HG02798 (cell line): Measurements from ENCODE around the gene DIO3.

Experiments used
- ATAC-seq: cut with Tn5 transposase; IDR thresholded peaks from one replicate; pipeline ENCODE4 v1.9.1; 2021; ENCODE audit warnings: mild to moderate bottlenecking; ENCODE audit not compliant: unreplicated experiment, poor library complexity

DIO3 gene

DNA sequence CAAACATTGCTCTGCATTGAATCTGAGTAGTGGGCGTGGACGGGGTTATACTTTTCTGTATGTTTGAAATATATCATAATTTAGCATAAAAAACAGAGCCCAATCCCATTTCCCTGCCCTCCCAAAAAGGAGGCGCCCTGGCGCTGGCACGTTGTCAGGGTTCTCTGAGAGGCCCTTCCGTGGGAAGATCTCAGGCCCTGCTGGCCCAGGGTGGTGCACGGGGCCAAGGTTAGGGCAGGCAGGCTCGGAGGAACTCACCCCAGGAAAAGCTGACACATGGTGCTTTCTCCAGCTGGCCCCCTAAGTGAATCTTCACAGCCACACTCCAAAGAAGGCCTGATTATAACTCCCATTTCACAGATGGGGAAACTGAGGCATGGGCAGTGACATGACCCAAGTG lies 17.2 kb downstream of the DIO3 start:
- ATAC-seq, result no peak

- no peak for ATAC-seq
These were observed 18.2 kb downstream of the DIO3 start for GRCh38 chr14:101579372-101580080.

DNA sequence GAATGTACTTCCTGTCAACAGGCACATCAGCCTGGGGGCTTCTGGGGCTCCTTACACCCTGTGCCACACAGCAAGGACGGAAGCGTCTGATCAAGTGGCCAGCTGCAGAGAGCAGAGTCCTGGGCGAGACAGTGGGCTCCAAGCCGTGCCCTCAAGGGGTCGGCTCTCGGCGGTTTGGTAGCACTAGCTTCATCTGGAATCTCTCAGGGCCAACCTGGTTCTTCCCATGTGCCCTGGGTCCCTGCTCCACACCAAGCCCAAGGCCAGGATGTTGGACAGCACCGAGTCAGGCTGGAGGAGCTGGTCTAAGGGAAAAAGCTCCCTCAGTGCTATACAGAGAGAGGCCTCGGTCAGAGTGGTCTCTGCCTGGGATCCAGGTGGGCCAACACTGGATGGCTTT lies 20.5 kb downstream of the DIO3 start:
- ATAC-seq, result no peak

- no peak for ATAC-seq
These were observed 21.0 kb downstream of the DIO3 start for GRCh38 chr14:101582294-101582693.

DNA sequence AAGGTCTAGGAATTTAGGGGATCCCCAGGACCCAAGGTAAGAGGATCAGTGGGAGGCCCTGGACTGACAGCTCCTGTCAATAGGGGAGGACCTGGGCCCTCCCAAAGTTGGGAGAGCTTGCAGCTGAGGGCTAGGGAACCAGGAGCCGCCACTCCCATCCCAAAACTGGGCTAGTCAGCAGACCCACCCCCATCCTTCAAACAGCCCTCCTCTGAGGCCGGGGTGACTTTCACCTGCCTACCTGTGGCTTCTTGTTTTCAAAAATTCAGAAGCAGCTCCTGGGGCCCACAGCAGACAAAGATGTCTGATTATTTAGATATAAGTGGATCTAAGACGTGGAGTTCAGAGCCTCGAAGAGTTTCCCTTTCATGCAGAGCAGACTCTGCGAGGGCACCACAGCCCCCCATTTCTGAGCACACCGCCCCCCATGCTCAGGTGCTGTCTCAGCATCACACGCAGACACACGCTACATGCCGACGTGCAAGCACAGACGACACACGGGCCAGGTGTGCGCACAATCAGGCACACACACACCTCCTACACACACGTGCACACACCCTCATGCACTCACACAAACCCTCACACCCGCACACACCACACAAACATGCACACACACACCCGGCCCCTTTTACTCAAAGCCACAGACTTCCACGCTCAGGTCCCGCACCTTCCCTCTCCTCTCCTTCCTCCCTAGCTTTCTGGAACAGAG lies 21.9 kb downstream of the DIO3 start:
- ATAC-seq, result no peak

DNA sequence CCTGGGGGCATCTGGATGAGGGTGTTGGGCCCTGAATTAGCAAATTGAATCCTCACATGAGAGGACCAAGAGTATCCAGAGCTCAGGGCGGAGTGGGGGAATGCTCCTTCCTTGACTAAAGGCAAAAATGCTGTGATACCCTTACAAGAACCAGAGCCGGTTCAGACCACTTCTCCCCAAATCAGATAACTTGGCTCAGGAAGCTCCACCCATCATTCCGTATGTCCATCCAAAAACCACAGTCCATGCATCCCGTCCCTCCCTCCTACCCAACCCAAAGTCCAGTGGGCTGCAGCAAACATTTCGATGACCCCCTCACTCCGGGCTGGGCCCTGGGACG lies 22.4 kb downstream of the DIO3 start:
- no peak for ATAC-seq

DNA sequence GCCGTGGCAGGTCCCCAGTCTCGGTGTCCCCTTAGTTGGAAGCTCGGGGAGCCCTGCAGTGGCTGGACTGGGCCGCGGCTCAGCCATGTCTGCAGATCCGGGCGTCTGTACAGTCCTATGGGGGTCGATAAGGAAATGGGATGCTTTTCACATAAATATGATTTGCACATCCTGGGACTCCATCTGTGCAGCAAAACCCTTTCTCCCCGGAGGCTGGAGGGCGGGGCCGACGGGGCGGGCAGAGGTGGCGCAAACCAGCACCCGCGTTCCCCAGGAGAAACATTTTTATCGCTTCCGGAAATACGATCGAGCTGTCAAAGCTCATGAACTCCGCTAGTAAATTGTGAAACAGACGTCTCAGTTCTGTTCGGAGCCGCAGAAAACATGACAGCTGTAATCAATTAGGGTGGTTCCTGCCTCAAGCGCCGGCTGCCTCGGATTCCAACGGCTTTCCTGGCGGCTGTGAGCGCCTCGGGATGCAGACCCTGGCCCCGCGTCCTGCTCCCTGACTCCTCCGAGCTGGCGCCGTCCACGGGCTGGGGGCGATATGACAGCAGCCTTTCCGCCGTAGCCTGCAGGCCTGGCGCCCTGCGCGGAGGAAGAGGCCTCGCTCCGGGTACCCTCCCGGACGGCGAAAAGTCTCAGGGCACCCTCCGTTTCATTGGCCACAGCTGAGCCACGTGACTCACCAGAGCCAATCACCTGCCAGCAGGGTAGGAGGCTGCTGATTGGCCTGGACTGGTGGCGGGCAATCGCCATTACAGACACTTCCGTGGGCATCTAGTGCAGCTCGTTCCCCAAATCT lies 23.0 kb downstream of the DIO3 start:
- no peak for ATAC-seq

GRCh38 chr14:101585211-101585610 lies 23.9 kb downstream of the DIO3 start:
- ATAC-seq, result no peak

DNA sequence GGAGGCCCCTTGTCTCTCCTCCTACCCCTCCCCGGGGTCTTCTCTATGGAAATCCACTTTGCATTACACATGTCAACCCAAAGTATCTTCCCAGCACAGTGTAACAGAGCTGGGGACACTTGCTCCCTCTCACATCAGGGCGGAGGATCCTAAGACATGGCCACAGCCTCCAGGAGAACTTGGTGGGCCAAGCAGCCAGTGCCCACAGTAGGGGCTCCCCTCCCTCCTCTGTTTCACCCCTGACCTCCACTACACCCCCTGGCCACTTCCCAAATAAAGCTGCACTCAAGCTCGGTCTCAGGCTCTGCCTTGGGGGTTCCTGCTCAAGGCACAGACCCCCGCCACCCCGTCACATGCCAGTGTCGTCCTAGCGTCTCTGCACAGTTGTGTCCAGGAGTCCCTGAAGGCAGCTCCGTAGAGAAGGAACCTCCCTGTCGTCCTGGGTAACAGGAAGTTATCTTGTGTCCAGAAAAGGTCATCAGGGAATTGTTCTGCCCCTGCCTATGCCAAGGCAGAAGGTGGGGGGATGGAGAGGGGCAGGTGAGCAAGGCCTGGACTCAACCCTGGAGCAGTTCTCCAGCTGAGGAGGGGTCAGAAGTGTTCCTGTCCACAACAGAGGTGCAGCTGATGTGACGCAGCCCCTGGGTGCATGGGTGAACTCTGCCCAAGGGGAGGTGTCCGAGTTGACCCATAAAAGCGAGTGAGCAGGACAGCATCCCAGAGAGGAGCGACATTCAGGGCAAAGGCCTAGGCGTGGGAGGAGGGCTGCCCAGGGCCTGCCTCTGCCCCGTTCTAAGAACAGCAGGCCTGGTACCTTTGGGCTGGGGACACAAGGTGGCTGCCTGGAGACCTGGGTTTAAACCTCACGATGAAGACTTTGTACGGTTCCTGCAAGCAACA lies 25.5 kb downstream of the DIO3 start:
- ATAC-seq, result no peak

GRCh38 chr14:101587441-101587911 lies 26.2 kb downstream of the DIO3 start:
- no peak for ATAC-seq

DNA sequence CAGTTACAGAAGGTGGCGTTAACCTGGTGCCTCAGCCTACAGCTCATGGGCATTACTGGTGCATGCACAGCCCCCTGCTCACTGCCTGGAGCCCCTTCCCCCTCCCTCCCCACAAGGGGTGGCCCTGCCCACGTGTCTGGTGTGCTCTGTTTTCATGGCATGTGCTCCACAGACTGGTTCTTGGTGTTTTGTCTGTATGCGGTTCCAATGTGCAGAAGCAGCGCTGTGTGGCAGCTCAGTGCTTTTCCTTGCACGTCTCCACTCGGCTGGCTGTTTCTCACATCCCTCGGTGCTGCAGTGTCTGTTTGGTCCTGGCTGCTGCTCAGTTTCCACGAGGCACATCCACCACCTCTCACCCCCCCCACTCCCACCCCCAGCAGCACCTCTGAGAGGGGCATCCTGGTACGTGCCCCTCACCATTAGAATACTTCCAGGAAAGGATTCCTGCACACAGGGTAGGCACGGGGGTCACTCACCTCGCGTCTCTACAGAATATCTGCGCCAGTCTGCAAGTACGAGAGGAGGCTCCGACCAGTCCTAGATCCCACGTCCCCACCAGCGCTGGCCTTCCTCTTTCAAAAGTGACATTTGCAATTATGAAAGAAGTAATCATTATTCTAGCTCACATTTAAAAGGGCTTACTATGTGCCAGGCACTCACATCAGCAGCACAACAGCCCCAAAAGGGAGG lies 27.1 kb downstream of the DIO3 start:
- no peak for ATAC-seq

GRCh38 chr14:101588990-101589389 lies 27.7 kb downstream of the DIO3 start:
- ATAC-seq, result no peak

- ATAC-seq, result no peak
These were observed 28.3 kb downstream of the DIO3 start for GRCh38 chr14:101589486-101590015.

DNA sequence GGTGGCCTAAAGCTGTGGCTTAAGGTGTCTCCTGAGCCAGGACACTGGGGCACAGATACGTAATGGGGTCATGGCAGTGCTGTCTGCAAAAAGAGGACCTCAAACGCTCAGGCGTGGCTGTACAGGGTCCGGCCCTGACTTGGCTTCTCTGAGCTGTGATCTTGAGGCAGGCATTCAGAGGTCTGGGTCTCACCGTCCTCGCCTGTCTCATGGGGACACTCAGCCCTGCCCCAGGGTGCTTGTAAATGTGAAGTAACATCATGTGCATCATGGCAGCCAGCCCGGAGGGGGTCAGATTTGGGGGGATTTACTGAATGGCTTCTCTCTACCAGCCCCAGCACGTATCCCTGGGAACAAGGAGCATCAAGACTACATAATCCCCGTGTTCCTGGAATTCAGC lies 28.8 kb downstream of the DIO3 start:
- ATAC-seq, result no peak

DNA sequence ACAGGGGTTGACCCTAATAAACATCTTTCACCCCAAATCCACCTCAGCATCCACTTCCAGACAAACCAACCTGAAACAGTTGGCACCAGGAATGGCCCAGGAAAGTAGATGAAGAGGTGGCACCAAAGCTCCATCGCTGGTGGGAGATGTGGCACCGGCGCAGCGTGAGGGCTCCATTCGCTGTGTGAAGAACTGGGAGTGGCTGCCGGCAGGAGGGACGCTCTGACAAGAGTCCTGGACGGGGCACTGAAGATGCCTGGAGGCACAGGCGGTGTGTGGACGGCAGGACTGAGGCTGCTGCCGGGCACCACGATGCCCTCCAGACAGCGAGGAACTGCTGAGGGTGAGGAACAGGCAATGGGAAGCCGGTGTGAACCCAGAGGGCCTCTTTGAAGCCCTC lies 29.3 kb downstream of the DIO3 start:
- no peak for ATAC-seq

DNA sequence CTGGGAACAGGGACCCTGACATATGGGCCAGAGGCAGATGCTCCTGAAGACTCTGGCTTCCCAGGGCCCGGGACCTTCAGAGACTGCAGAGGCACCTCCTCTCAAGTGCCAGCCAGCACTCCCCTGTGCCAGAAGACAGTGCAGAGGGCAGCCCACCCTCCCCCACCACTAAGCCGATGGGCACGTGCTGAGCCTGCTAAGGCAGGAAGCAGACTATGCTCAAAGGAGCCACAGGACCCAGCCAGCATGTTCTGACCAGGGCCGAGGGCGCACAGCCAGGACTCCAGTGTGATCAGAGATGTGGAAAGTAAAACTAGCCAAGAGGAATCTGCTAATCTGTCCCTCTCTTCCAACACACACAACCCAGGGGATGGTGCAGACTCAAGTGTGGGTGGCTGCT lies 29.8 kb downstream of the DIO3 start:
- ATAC-seq, result no peak

DNA sequence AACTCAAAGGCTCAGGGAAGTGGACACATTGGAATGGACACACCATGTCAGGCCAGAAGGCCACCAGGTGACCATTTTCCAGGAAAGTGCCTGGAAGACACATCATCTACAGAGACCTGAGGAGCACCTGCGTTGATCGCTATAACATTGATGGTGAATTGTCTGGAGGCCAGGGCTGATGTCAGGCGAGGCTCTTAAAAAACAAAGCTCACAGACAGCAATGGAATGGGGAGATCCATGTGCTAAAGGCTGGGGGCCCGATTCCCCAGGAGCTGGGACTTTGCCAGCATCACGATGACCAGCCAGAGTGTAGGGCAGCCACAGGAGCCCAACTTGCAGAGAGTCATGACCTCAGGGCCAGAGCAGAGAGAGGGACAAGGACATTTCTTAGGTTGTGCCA lies 30.3 kb downstream of the DIO3 start:
- ATAC-seq, result no peak

DNA sequence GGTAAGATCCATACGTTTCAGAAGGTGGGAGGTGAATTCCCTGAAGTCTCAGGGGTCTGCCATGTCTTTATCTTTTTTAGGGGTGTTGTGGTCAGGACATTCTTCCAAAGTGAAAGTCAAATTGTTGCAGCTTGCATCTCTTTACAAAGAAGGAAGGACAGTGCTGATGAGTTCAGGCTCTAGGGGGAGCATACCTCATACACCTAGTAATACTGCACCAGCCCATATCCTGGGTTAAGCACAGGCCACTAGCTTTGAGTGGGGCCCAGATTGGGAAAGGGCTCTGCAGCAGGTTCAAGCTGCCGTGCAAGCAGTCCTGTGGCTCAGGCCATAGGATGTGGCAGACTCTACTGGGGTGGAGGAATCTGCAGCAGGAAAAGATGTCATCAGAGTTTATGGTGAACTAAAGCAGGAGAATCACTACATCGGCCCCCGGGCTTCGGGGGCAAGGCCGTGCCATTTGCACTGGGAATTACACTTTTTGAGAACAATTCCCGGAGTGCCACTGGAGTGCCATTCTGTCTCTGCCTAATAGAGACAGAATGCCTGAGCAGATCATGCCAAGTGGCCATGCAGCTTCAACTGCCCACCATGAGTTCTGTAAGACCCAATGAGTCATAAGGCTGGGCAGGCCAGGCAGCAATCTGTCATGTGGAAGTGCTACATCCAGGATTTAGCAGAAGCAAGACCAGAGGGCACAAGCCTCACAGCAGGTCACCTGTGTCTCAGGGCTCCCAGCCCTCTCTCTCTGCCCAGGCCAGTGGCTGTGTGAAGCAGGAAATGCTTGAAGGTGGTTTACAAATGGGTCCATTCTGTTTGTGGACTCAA lies 32.3 kb downstream of the DIO3 start:
- ATAC-seq, result no peak
